Lower leg skin (tissue), 3 donors: ENCODE measurements around the gene TYSND1.

ENCODE experiments used
- POLR2A ChIP-seq, 2 donors: fragments of 450-650 bp; IDR thresholded peaks; one replicate each; pipeline ENCODE4 v1.6.1; 2016 to 2017; ENCODE audit warnings: antibody characterized with exemption in 2 of 2, mild to moderate bottlenecking in 1 of 2, moderate library complexity in 1 of 2
- TF ChIP-seq, protein P1 (sequence below), 3 donors: fragments of 450-650 bp; IDR thresholded peaks; one replicate each; pipeline ENCODE4 v1.5.1; 2016; ENCODE audit warnings: antibody characterized with exemption in 3 of 3, mild to moderate bottlenecking in 3 of 3, moderate library complexity in 2 of 3

DNA sequence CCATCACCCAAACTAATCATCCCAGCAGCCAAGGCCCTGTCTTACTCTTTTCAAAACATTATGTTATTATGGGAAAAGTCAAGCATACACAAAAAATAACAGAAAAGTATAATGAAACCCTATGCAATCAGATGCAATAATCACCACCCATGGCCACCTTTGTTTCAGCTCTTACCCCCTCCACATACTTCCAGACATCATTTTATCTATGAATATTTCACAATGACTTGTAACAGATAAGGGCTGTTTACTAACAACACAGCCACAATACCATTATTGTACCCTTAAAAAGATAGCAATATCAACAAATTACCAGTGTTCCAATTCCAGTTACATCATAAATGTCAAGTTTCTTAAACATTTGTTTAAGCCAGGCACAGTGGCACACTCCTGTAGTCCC, 49.0 kb downstream of the TYSND1 start:
- TF ChIP-seq, protein P1, sequence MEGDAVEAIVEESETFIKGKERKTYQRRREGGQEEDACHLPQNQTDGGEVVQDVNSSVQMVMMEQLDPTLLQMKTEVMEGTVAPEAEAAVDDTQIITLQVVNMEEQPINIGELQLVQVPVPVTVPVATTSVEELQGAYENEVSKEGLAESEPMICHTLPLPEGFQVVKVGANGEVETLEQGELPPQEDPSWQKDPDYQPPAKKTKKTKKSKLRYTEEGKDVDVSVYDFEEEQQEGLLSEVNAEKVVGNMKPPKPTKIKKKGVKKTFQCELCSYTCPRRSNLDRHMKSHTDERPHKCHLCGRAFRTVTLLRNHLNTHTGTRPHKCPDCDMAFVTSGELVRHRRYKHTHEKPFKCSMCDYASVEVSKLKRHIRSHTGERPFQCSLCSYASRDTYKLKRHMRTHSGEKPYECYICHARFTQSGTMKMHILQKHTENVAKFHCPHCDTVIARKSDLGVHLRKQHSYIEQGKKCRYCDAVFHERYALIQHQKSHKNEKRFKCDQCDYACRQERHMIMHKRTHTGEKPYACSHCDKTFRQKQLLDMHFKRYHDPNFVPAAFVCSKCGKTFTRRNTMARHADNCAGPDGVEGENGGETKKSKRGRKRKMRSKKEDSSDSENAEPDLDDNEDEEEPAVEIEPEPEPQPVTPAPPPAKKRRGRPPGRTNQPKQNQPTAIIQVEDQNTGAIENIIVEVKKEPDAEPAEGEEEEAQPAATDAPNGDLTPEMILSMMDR (IDR thresholded peaks at IDR 0.05), result no peak
- no peak for TF ChIP-seq POLR2A (IDR thresholded peaks at IDR 0.05)
